ENCODE measurements around the gene SNX33.
A peak's percentile ranks its signal among the peaks of the same experiment; 100 is the strongest.

Gene SNX33

GRCh38 chr15:75693501-75694240 lies 46.0 kb downstream of the SNX33 start:
- H2AFZ ChIP-seq (ENCODE audit: low read depth, low read length): no peak overlapping the region

GRCh38 chr15:75694241-75695182 lies 46.8 kb downstream of the SNX33 start:
- Histone ChIP-seq H3K9me3 (ENCODE audit: insufficient read depth, low read length, severe bottlenecking) (no peaks in the 10 kb centered on the region), H3K36me3 (ENCODE audit: insufficient read depth, low read length) (no peaks in the 10 kb centered on the region), H3K4me2 (ENCODE audit: insufficient read depth, low read length) (no peak overlapping the region), H2AFZ (ENCODE audit: low read depth, low read length) (no peak overlapping the region), H3K27ac (ENCODE audit: low read length) (no peak overlapping the region), H3K27me3 (ENCODE audit: insufficient read depth, low read length, poor library complexity) (no peaks in the 10 kb centered on the region), H3K79me2 (ENCODE audit: insufficient read depth, low read length) (no peaks in the 10 kb centered on the region), H4K20me1 (ENCODE audit: insufficient read depth, low read length) (no peaks in the 10 kb centered on the region), H3K9ac (ENCODE audit: low read depth, low read length) (no peak overlapping the region), H3K4me1 (ENCODE audit: insufficient read depth, low read length) (no peaks in the 10 kb centered on the region), H3K4me3 (ENCODE audit: low read depth in 1 of 2, low read length in 2 of 2) (no peak overlapping the region)
- DNase-seq (peak; percentile 12), ATAC-seq (ENCODE audit: insufficient read depth, low read depth) (no peak)
- TF ChIP-seq CTCF (IDR thresholded peaks at IDR 0.05; ENCODE audit: borderline replicate concordance, extremely low read depth, low read length, poor library complexity, severe bottlenecking) (peak; percentile 27), EZH2 (IDR thresholded peaks at IDR 0.05; ENCODE audit: borderline replicate concordance, low read depth, low read length, severe bottlenecking) (no peak)

More at GRCh38 chr15:75693501-75694240, 46.0 kb downstream of the SNX33 start:
- Histone ChIP-seq H3K4me1 (ENCODE audit: insufficient read depth, low read length) (no peaks in the 10 kb centered on the region), H4K20me1 (ENCODE audit: insufficient read depth, low read length) (no peaks in the 10 kb centered on the region), H3K27me3 (ENCODE audit: insufficient read depth, low read length, poor library complexity) (no peaks in the 10 kb centered on the region), H3K4me2 (ENCODE audit: insufficient read depth, low read length) (no peak overlapping the region), H3K79me2 (ENCODE audit: insufficient read depth, low read length) (no peaks in the 10 kb centered on the region), H3K4me3 (ENCODE audit: low read depth in 1 of 2, low read length in 2 of 2) (no peak overlapping the region), H3K36me3 (ENCODE audit: insufficient read depth, low read length) (no peaks in the 10 kb centered on the region), H3K9ac (ENCODE audit: low read depth, low read length) (no peak overlapping the region), H3K9me3 (ENCODE audit: insufficient read depth, low read length, severe bottlenecking) (no peaks in the 10 kb centered on the region), H3K27ac (ENCODE audit: low read length) (no peak overlapping the region)
- TF ChIP-seq CTCF (IDR thresholded peaks at IDR 0.05; ENCODE audit: borderline replicate concordance, extremely low read depth, low read length, poor library complexity, severe bottlenecking) (no peak), EZH2 (IDR thresholded peaks at IDR 0.05; ENCODE audit: borderline replicate concordance, low read depth, low read length, severe bottlenecking) (no peak)
- no peak for DNase-seq
- ATAC-seq (ENCODE audit: insufficient read depth, low read depth): no peak

GRCh38 chr15:75695220-75695619 lies 47.5 kb downstream of the SNX33 start:
- ATAC-seq (ENCODE audit: insufficient read depth, low read depth) (no peak), DNase-seq (peak; percentile 15)
- Histone ChIP-seq H3K9me3 (ENCODE audit: insufficient read depth, low read length, severe bottlenecking) (no peaks in the 10 kb centered on the region), H3K27me3 (ENCODE audit: insufficient read depth, low read length, poor library complexity) (no peaks in the 10 kb centered on the region), H3K4me1 (ENCODE audit: insufficient read depth, low read length) (no peaks in the 10 kb centered on the region), H3K36me3 (ENCODE audit: insufficient read depth, low read length) (no peaks in the 10 kb centered on the region), H3K79me2 (ENCODE audit: insufficient read depth, low read length) (no peaks in the 10 kb centered on the region), H3K4me3 (ENCODE audit: low read depth in 1 of 2, low read length in 2 of 2) (no peak overlapping the region), H3K9ac (ENCODE audit: low read depth, low read length) (no peak overlapping the region), H4K20me1 (ENCODE audit: insufficient read depth, low read length) (no peaks in the 10 kb centered on the region), H3K4me2 (ENCODE audit: insufficient read depth, low read length) (no peak overlapping the region), H2AFZ (ENCODE audit: low read depth, low read length) (no peak overlapping the region), H3K27ac (ENCODE audit: low read length) (no peak overlapping the region)
- TF ChIP-seq CTCF (IDR thresholded peaks at IDR 0.05; ENCODE audit: borderline replicate concordance, extremely low read depth, low read length, poor library complexity, severe bottlenecking): no peak
- TF ChIP-seq EZH2 (IDR thresholded peaks at IDR 0.05; ENCODE audit: borderline replicate concordance, low read depth, low read length, severe bottlenecking): no peak
